Fibroblast of lung (primary cell): ENCODE results near the gene ECPAS. TPM values are rescaled to one million over a fixed set of nuclear protein-coding genes. Genes with fewer than 3 reads are reported as not detected.

Source experiments
- DNase-seq, 2 donors: peaks; one replicate each; pipeline versions ENCODE4 v3.0.0 to v3.0.0-alpha.2; 2010; ENCODE audit warnings: low read depth in 2 of 2
- H2AFZ ChIP-seq: 2 replicates; pipeline ENCODE4 v1.5.1; 2012; ENCODE audit warnings: low read length, control low read depth, inconsistent platforms
- H3K27ac ChIP-seq: 2 replicates; pipeline ENCODE4 v1.5.1; 2011; ENCODE audit warnings: low read length, control low read depth; ENCODE audit not compliant: insufficient read depth
- H3K27me3 ChIP-seq: 2 replicates; pipeline ENCODE4 v1.5.1; 2011; ENCODE audit warnings: mild to moderate bottlenecking, low read length; ENCODE audit not compliant: control insufficient read depth, insufficient read depth
- H3K36me3 ChIP-seq: 2 replicates; pipeline ENCODE4 v1.5.1; 2011; ENCODE audit warnings: low read length; ENCODE audit not compliant: control insufficient read depth, insufficient read depth
- H3K4me1 ChIP-seq: 2 replicates; pipeline ENCODE4 v1.5.1; 2011; ENCODE audit warnings: low read length; ENCODE audit not compliant: control insufficient read depth, insufficient read depth; ENCODE audit errors: extremely low read depth
- H3K4me2 ChIP-seq: 2 replicates; pipeline ENCODE4 v1.5.1; 2011; ENCODE audit warnings: low read length, control low read depth; ENCODE audit not compliant: insufficient read depth; ENCODE audit errors: extremely low read depth
- H3K4me3 ChIP-seq, 4 experiments: fragments of 200-600 bp in 1 of 4; sonication (generic) in 1 of 4; replicated peaks in 1 of 4; 2 replicates each; pipeline ENCODE4 v1.5.1; 2011 to 2016; ENCODE audit warnings: low read length in 4 of 4, low read depth in 3 of 4, mild to moderate bottlenecking in 3 of 4, control low read depth in 2 of 4, inconsistent platforms in 1 of 4, mixed read lengths in 1 of 4; ENCODE audit not compliant: insufficient read depth in 1 of 4; ENCODE audit errors: control extremely low read depth in 1 of 4
- H3K79me2 ChIP-seq: 2 replicates; pipeline ENCODE4 v1.5.1; 2012; ENCODE audit warnings: mild to moderate bottlenecking, low read length, inconsistent platforms; ENCODE audit not compliant: control insufficient read depth, insufficient read depth
- H3K9ac ChIP-seq: 2 replicates; pipeline ENCODE4 v1.5.1; 2011; ENCODE audit warnings: mild to moderate bottlenecking, low read length, control low read depth; ENCODE audit not compliant: insufficient read depth
- H3K9me3 ChIP-seq: 2 replicates; pipeline ENCODE4 v1.5.1; 2012; ENCODE audit warnings: low read depth, low read length; ENCODE audit not compliant: control insufficient read depth, insufficient read depth
- H4K20me1 ChIP-seq: 2 replicates; pipeline ENCODE4 v1.5.1; 2011; ENCODE audit warnings: low read length; ENCODE audit not compliant: control insufficient read depth, insufficient read depth; ENCODE audit errors: extremely low read depth
- CTCF ChIP-seq, 2 donors: IDR thresholded peaks in 1 of 2; conservative IDR thresholded peaks in 1 of 2; 1 replicate in 1 of 2; 2 replicates in 1 of 2; pipeline ENCODE4 v1.5.1; 2011 to 2012; ENCODE audit warnings: low read length in 2 of 2, control low read depth in 1 of 2, inconsistent platforms in 1 of 2, low read depth in 1 of 2, mild to moderate bottlenecking in 1 of 2
- EZH2 ChIP-seq: IDR thresholded peaks from 2 replicates; pipeline ENCODE4 v1.5.1; 2012; ENCODE audit warnings: low read length, control low read depth, mild to moderate bottlenecking; ENCODE audit errors: missing control alignments
- polyA plus RNA-seq, 2 donors: library from polyadenylated mRNA; depleted of rRNA in 1 of 2; stranded (reverse) in 1 of 2; unstranded in 1 of 2; fragments of >200 nt; gene quantifications; 2 replicates each; pipeline ENCODE4 v1.2.1, GENCODE V29; 2011 to 2012; ENCODE audit warnings: missing spikeins in 1 of 2
- total RNA-seq: library from RNA; depleted of rRNA; stranded (reverse); fragments of >200 nt; gene quantifications from 2 replicates; pipeline ENCODE4 v1.2.1, GENCODE V29; 2014

ECPAS gene
- total and polyA plus RNA-seq, 2 donors (not counting 1 experiment from before 2014, with no cell fraction given): 42.9 to 140 TPM

GRCh38 chr9:111360881-111361280 lies 123.3 kb downstream of the ECPAS start:
- DNase-seq: no peak
- no peaks in the 10 kb centered on the region for H3K27me3 ChIP-seq
- no peak overlapping the region for H3K9ac ChIP-seq
- no peaks in the 10 kb centered on the region for H4K20me1 ChIP-seq
- H2AFZ ChIP-seq: no peak overlapping the region
- no peak overlapping the region for H3K4me2 ChIP-seq
- no peaks in the 10 kb centered on the region for H3K79me2 ChIP-seq
- TF ChIP-seq EZH2: no peak
- no peak for TF ChIP-seq CTCF (conservative IDR thresholded peaks at IDR 0.05 in 1 of 2, IDR thresholded peaks at IDR 0.05 in 1 of 2; ENCODE audit: low read depth in 1 of 2, low read length in 2 of 2)
- no peak overlapping the region for H3K27ac ChIP-seq
- H3K4me1 ChIP-seq: peaks cover 2% of the 10 kb centered on the region
- no peak overlapping the region for H3K4me3 ChIP-seq
- no peaks in the 10 kb centered on the region for H3K36me3 ChIP-seq
- no peaks in the 10 kb centered on the region for H3K9me3 ChIP-seq

- H3K9me3 ChIP-seq: no peaks in the 10 kb centered on the region
- peak; percentile 90 to 93 for DNase-seq
- H3K4me3 ChIP-seq: peak overlapping the region; percentile 16 to 50 (median 40)
- H3K27ac ChIP-seq: peak overlapping the region; percentile 46
- no peaks in the 10 kb centered on the region for H3K27me3 ChIP-seq
- no peaks in the 10 kb centered on the region for H3K79me2 ChIP-seq
- no peak overlapping the region for H2AFZ ChIP-seq
- peak overlapping the region; percentile 64 for H3K4me2 ChIP-seq
- H4K20me1 ChIP-seq: no peaks in the 10 kb centered on the region
- TF ChIP-seq EZH2 (no peak), CTCF (conservative IDR thresholded peaks at IDR 0.05 in 1 of 2, IDR thresholded peaks at IDR 0.05 in 1 of 2; ENCODE audit: low read depth in 1 of 2, low read length in 2 of 2) (no peak)
- peaks cover 2% of the 10 kb centered on the region for H3K4me1 ChIP-seq
- no peaks in the 10 kb centered on the region for H3K36me3 ChIP-seq
- no peak overlapping the region for H3K9ac ChIP-seq
Observed at GRCh38 chr9:111356481-111357244, 127.5 kb downstream of the ECPAS start.

GRCh38 chr9:111352545-111352944 lies 131.6 kb downstream of the ECPAS start:
- no peak overlapping the region for H3K27ac ChIP-seq

More at GRCh38 chr9:111352545-111352944, 131.6 kb downstream of the ECPAS start:
- Histone ChIP-seq H3K4me1 (peaks cover 2% of the 10 kb centered on the region), H3K27me3 (no peaks in the 10 kb centered on the region), H4K20me1 (no peaks in the 10 kb centered on the region), H3K4me2 (no peak overlapping the region), H3K9ac (no peak overlapping the region), H3K9me3 (no peaks in the 10 kb centered on the region), H3K79me2 (no peaks in the 10 kb centered on the region), H3K4me3 (no peak overlapping the region), H3K36me3 (no peaks in the 10 kb centered on the region), H2AFZ (no peak overlapping the region)
- TF ChIP-seq EZH2 (no peak), CTCF (conservative IDR thresholded peaks at IDR 0.05 in 1 of 2, IDR thresholded peaks at IDR 0.05 in 1 of 2; ENCODE audit: low read depth in 1 of 2, low read length in 2 of 2) (no peak)
- no peak for DNase-seq
